Chondrocyte (in vitro differentiated cells): ENCODE data around the gene CADPS2. TPM values are rescaled to one million over a fixed set of nuclear protein-coding genes. Genes with fewer than 3 reads are reported as not detected.

Experiments
- DNase-seq: peaks from one replicate; pipeline ENCODE4 v3.0.0; 2021; ENCODE audit warnings: mixed read lengths, low spot score
- H3K27ac Mint-ChIP-seq: one replicate; pipeline ENCODE4 v1.8.0; 2021; ENCODE audit warnings: mild to moderate bottlenecking, moderate library complexity, mixed read lengths; ENCODE audit not compliant: unreplicated experiment
- H3K27me3 Mint-ChIP-seq: 2 replicates; pipeline ENCODE4 v1.8.0; 2021; ENCODE audit warnings: low read depth, mixed read lengths
- H3K36me3 Mint-ChIP-seq: 2 replicates; pipeline ENCODE4 v1.8.0; 2021; ENCODE audit warnings: low read depth, mixed read lengths
- H3K4me1 Mint-ChIP-seq: 2 replicates; pipeline ENCODE4 v1.8.0; 2021; ENCODE audit warnings: low read depth, mild to moderate bottlenecking, mixed read lengths
- H3K4me3 Mint-ChIP-seq: one replicate; pipeline ENCODE4 v1.8.0; 2021; ENCODE audit warnings: mild to moderate bottlenecking, moderate library complexity, mixed read lengths; ENCODE audit not compliant: unreplicated experiment
- H3K9me3 Mint-ChIP-seq: 2 replicates; pipeline ENCODE4 v1.8.0; 2021; ENCODE audit warnings: low read depth, mixed read lengths
- total RNA-seq: library from RNA; stranded (reverse); gene quantifications from 3 replicates; pipeline ENCODE4 v1.2.1, GENCODE V29; 2021
- TF ChIP-seq, protein P1 (sequence below): fragments of 200-600 bp; sonication (generic); IDR thresholded peaks from 2 replicates; pipeline ENCODE4 v1.5.0; 2021; ENCODE audit warnings: antibody characterized with exemption, mild to moderate bottlenecking, moderate library complexity

Gene CADPS2
- total RNA-seq, 1 donor from 2014 or later = 0.32 TPM

DNA sequence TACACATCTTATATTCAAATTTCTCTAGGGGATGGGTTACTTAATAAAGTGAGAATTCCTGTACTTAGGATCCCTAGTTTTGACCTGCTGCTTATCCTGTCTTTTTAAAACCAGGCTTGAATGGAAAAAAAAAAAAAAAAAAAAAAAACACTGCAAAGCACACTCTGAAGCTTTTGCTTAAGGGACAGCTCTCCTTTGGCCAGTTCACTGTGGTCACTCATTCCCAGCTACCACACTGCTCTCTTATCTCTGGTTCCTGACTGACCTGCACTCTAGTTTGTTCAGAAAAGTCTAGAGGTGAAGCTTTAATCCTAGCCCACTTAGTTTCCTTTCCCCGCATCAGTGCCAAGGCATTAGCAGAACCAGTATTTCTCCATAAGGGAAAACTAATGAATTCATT is 82.4 kb downstream of the CADPS2 start:
- no peak overlapping the region for H3K4me3 Mint-ChIP-seq
- H3K36me3 Mint-ChIP-seq = no peaks in the 10 kb centered on the region
- TF ChIP-seq, protein P1, sequence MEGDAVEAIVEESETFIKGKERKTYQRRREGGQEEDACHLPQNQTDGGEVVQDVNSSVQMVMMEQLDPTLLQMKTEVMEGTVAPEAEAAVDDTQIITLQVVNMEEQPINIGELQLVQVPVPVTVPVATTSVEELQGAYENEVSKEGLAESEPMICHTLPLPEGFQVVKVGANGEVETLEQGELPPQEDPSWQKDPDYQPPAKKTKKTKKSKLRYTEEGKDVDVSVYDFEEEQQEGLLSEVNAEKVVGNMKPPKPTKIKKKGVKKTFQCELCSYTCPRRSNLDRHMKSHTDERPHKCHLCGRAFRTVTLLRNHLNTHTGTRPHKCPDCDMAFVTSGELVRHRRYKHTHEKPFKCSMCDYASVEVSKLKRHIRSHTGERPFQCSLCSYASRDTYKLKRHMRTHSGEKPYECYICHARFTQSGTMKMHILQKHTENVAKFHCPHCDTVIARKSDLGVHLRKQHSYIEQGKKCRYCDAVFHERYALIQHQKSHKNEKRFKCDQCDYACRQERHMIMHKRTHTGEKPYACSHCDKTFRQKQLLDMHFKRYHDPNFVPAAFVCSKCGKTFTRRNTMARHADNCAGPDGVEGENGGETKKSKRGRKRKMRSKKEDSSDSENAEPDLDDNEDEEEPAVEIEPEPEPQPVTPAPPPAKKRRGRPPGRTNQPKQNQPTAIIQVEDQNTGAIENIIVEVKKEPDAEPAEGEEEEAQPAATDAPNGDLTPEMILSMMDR = no peak
- H3K4me1 Mint-ChIP-seq = no peaks in the 10 kb centered on the region
- peaks cover 2% of the 10 kb centered on the region for H3K27me3 Mint-ChIP-seq
- no peak for DNase-seq
- no peaks in the 10 kb centered on the region for H3K9me3 Mint-ChIP-seq
- no peak overlapping the region for H3K27ac Mint-ChIP-seq

DNA sequence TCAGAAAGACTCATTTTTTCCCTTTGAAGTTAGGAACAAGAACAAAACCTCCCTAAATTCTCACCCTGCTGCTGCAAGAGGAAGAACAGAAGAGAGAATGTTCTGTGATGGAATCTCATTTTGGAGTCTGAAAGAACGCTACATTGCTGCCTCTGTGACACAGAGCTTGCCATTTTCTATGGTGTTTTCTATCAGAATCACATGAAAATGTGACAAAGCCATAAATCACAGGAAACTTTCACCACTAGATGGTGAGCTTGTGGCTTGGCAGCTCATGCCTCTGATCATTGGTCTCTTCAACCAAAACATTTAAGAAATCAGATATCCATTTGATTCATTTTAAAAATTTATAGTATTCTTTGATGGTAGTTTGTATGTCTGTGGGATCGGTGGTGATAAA is 82.9 kb downstream of the CADPS2 start:
- H3K27ac Mint-ChIP-seq = no peak overlapping the region
- H3K36me3 Mint-ChIP-seq = no peaks in the 10 kb centered on the region
- no peaks in the 10 kb centered on the region for H3K9me3 Mint-ChIP-seq
- TF ChIP-seq, protein P1 = peak; percentile 78
- peaks cover 2% of the 10 kb centered on the region for H3K27me3 Mint-ChIP-seq
- no peak for DNase-seq
- H3K4me3 Mint-ChIP-seq = no peak overlapping the region
- no peaks in the 10 kb centered on the region for H3K4me1 Mint-ChIP-seq

DNA sequence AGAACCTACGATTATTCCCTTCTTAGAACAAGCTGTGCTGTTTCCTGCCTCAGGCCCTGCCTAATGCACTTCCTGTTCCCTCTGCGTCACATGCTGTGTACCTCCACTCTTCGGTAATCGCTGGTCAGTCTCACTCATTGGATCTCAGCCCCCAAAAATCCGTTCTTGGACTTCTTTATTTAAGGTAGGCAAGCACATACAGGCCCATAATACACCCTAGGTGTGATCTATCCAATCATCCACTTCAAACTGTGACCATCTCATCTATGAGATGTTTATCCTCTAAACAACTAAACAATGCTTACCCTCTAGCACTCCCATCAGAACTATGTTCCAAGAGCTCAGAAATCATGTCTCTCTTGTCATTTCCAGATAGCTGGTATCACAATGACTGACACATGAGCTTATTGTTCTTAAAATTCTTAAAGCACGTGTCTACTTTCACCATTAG is 83.9 kb downstream of the CADPS2 start:
- H3K9me3 Mint-ChIP-seq = no peaks in the 10 kb centered on the region
- peaks cover 4% of the 10 kb centered on the region for H3K27me3 Mint-ChIP-seq
- TF ChIP-seq, protein P1 = no peak
- no peak overlapping the region for H3K27ac Mint-ChIP-seq
- DNase-seq = no peak
- H3K4me3 Mint-ChIP-seq = no peak overlapping the region
- H3K4me1 Mint-ChIP-seq = no peaks in the 10 kb centered on the region
- H3K36me3 Mint-ChIP-seq = no peaks in the 10 kb centered on the region

DNA sequence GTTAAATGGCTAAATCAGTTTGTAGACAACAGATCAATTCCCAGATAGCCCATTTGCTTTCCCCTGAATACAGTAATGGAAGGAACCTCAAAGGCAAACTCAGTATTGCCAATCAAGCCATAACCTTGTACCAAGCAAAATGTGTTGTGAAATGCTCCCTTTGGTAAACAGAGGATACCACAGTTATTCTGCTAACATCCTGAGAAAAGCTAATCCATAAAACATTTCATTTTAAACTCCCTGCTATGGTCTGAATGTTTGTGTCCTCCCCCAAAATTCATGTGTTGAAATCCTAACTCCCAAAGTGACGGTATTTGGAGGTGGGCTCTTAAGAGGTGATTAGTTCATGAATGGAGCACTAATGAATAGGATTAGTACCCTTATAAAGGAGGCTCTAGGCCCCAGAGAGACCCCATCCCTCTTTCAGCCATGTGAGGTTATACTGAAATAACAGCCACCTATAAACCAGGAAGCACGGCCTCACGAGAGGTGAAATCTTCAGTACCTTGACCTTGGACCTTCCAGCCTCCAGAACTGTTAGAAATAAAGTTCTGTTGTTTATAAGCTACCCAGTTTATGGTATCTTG is 94.2 kb downstream of the CADPS2 start:
- Mint-ChIP-seq H3K27me3 (peaks cover 2% of the 10 kb centered on the region), H3K36me3 (no peaks in the 10 kb centered on the region), H3K9me3 (no peaks in the 10 kb centered on the region), H3K4me1 (no peaks in the 10 kb centered on the region), H3K4me3 (no peak overlapping the region), H3K27ac (no peak overlapping the region)
- no peak for DNase-seq
- TF ChIP-seq, protein P1 = no peak

DNA sequence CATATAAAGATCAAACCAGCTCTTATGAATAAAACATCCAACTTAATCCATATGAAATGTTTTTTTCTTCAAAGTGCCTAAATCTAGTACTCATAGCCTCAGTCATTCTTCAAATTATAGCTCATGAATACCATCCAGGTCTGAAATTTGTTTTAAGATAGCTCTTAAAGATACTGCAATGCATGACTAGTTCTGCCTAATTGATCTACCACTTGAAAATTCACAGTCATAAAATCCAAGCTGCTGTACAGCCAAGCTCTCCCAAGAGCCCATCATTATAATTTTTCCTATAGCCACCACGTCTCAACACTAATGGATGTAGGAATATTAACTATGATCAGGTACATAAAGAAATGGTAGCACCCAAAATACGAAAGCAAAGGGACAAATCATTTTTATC is 95.7 kb downstream of the CADPS2 start:
- Mint-ChIP-seq H3K4me1 (no peaks in the 10 kb centered on the region), H3K27ac (no peak overlapping the region), H3K9me3 (no peaks in the 10 kb centered on the region), H3K27me3 (peaks cover 2% of the 10 kb centered on the region), H3K36me3 (no peaks in the 10 kb centered on the region), H3K4me3 (no peak overlapping the region)
- TF ChIP-seq, protein P1 = no peak
- DNase-seq = no peak
